ENCODE data around the gene PSAPL1. TPM values are rescaled to one million over a fixed set of nuclear protein-coding genes. Genes with fewer than 3 reads are reported as not detected.

Gene PSAPL1
- polyA plus RNA-seq, 1 donor from 2014 or later: not detected

- Histone ChIP-seq H3K4me2 (ENCODE audit: low read length) (no peak overlapping the region), H3K4me3 (ENCODE audit: low read length) (no peak overlapping the region), H3K27ac (ENCODE audit: low read length) (no peak overlapping the region), H3K9me3 (ENCODE audit: low read length) (peaks cover 3% of the 10 kb centered on the region), H3K36me3 (ENCODE audit: insufficient read depth, low read length) (no peaks in the 10 kb centered on the region), H3K9me2 (ENCODE audit: insufficient read depth, low read length) (no peaks in the 10 kb centered on the region), H3K27me3 (ENCODE audit: insufficient read depth, low read depth, low read length) (no peaks in the 10 kb centered on the region), H3F3A (ENCODE audit: insufficient read depth, low read length, poor library complexity, severe bottlenecking) (no peaks in the 10 kb centered on the region), H3K9ac (ENCODE audit: low read length) (no peak overlapping the region), H3K79me2 (replicated peaks; ENCODE audit: insufficient read depth, low read length) (no peaks in the 10 kb centered on the region), H2AFZ (ENCODE audit: low read depth, low read length) (no peak overlapping the region), H4K20me1 (ENCODE audit: insufficient read depth) (no peaks in the 10 kb centered on the region)
- TF ChIP-seq RAD21 (conservative IDR thresholded peaks at IDR 0.05) (no peak), TAF1 (IDR thresholded peaks at IDR 0.05; ENCODE audit: low read depth) (no peak), REST (IDR thresholded peaks at IDR 0.05; ENCODE audit: borderline replicate concordance) (no peak), SMC3 (conservative IDR thresholded peaks at IDR 0.05; ENCODE audit: poor library complexity) (no peak), CTCF (IDR thresholded peaks at IDR 0.05; ENCODE audit: poor library complexity, severe bottlenecking) (no peak)
Observed at GRCh38 chr4:7412554-7412912, 22.2 kb downstream of the PSAPL1 start.

GRCh38 chr4:7411896-7412553 is 22.7 kb downstream of the PSAPL1 start:
- H3K4me3 ChIP-seq (ENCODE audit: low read length): no peak overlapping the region
- no peaks in the 10 kb centered on the region for H3F3A ChIP-seq (ENCODE audit: insufficient read depth, low read length, poor library complexity, severe bottlenecking)
- H3K79me2 ChIP-seq (replicated peaks; ENCODE audit: insufficient read depth, low read length): no peaks in the 10 kb centered on the region
- no peak overlapping the region for H2AFZ ChIP-seq (ENCODE audit: low read depth, low read length)
- no peak overlapping the region for H3K9ac ChIP-seq (ENCODE audit: low read length)
- no peaks in the 10 kb centered on the region for H3K9me2 ChIP-seq (ENCODE audit: insufficient read depth, low read length)
- H3K9me3 ChIP-seq (ENCODE audit: low read length): peaks cover 3% of the 10 kb centered on the region
- TF ChIP-seq TAF1 (IDR thresholded peaks at IDR 0.05; ENCODE audit: low read depth): no peak
- H3K36me3 ChIP-seq (ENCODE audit: insufficient read depth, low read length): no peaks in the 10 kb centered on the region
- no peak overlapping the region for H3K27ac ChIP-seq (ENCODE audit: low read length)
- no peaks in the 10 kb centered on the region for H3K27me3 ChIP-seq (ENCODE audit: insufficient read depth, low read depth, low read length)
- no peaks in the 10 kb centered on the region for H4K20me1 ChIP-seq (ENCODE audit: insufficient read depth)
- no peak overlapping the region for H3K4me2 ChIP-seq (ENCODE audit: low read length)

GRCh38 chr4:7411491-7411890 is 23.2 kb downstream of the PSAPL1 start:
- H3K9me2 ChIP-seq (ENCODE audit: insufficient read depth, low read length): no peaks in the 10 kb centered on the region
- TF ChIP-seq REST (IDR thresholded peaks at IDR 0.05; ENCODE audit: borderline replicate concordance) (no peak), MXI1 (conservative IDR thresholded peaks at IDR 0.05; ENCODE audit: poor library complexity, severe bottlenecking) (no peak), POLR2AphosphoS5 (IDR thresholded peaks at IDR 0.05) (no peak), EZH2 (IDR thresholded peaks at IDR 0.05; ENCODE audit: borderline replicate concordance, insufficient read depth, low read length, poor library complexity, severe bottlenecking) (no peak), CTCF (IDR thresholded peaks at IDR 0.05; ENCODE audit: poor library complexity, severe bottlenecking) (no peak), TAF1 (IDR thresholded peaks at IDR 0.05; ENCODE audit: low read depth) (no peak), SMC3 (conservative IDR thresholded peaks at IDR 0.05; ENCODE audit: poor library complexity) (no peak), RAD21 (conservative IDR thresholded peaks at IDR 0.05) (no peak), EP300 (conservative IDR thresholded peaks at IDR 0.05; ENCODE audit: poor library complexity, severe bottlenecking) (no peak)
- peaks cover 3% of the 10 kb centered on the region for H3K9me3 ChIP-seq (ENCODE audit: low read length)
- H3K36me3 ChIP-seq (ENCODE audit: insufficient read depth, low read length): no peaks in the 10 kb centered on the region
- H3K79me2 ChIP-seq (replicated peaks; ENCODE audit: insufficient read depth, low read length): no peaks in the 10 kb centered on the region
- no peak overlapping the region for H3K27ac ChIP-seq (ENCODE audit: low read length)
- H3K9ac ChIP-seq (ENCODE audit: low read length): no peak overlapping the region
- no peaks in the 10 kb centered on the region for H4K20me1 ChIP-seq (ENCODE audit: insufficient read depth)
- H3K27me3 ChIP-seq (ENCODE audit: insufficient read depth, low read depth, low read length): no peaks in the 10 kb centered on the region
- no peak overlapping the region for H2AFZ ChIP-seq (ENCODE audit: low read depth, low read length)
- H3K4me2 ChIP-seq (ENCODE audit: low read length): no peak overlapping the region
- H3K4me3 ChIP-seq (ENCODE audit: low read length): no peak overlapping the region
- no peaks in the 10 kb centered on the region for H3F3A ChIP-seq (ENCODE audit: insufficient read depth, low read length, poor library complexity, severe bottlenecking)
